Measurements from ENCODE around the gene ZNF474.
A peak's percentile ranks its signal among the peaks of the same experiment; 100 is the strongest.

The ZNF474 gene

DNA sequence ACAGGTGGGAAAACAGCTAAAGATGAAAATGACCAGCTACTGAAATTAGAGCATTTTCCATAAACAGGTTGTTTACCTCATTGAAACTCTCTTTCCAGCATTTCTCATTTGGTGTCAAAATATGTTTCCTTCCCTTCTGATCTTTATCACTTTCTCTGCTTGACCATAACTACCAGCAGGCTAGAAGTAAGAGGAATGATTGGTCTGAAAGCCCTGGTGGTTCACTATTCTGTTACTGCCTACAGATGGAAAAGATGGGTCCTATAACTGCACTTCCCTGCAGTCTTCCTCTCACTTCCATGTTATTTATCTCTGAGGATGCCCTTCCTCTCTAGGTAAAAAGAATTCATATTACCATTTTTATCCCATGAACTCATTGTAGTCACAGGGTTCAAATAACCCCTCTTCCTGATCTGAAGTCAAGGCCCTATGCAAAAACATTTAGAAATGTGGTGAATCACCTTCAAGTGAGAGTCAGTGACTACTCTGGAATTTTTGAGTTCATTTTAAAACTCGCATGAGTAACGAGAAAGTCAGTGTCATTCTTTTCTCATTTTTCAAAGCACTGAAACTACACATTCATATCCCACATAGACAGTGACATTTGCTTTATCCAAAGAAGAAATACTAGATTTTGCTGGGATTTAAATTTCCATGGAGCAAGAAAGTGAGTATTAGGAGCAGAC is 51.7 kb downstream of the ZNF474 start:
- DNase-seq (ENCODE audit: low spot score) = peak; percentile 57

DNA sequence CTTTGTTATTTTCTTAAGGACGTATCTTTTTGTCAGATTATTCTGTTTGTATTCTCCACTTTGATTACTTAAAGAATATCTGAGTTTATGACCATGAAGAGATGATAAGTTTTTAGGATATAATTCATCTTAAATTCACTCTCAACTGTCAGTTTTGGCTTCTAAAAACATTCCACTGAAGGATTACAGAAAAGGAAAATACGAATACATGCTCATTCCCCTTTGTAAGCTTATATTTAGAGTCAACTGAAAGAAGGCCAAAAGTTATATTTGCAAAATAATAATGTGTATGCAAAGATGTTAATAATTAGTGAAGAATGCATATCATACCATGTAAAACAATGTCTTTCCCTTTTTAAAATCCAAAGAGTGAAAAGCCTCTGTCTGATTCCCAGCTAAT is 52.5 kb downstream of the ZNF474 start:
- no peak for DNase-seq (ENCODE audit: low spot score)

DNA sequence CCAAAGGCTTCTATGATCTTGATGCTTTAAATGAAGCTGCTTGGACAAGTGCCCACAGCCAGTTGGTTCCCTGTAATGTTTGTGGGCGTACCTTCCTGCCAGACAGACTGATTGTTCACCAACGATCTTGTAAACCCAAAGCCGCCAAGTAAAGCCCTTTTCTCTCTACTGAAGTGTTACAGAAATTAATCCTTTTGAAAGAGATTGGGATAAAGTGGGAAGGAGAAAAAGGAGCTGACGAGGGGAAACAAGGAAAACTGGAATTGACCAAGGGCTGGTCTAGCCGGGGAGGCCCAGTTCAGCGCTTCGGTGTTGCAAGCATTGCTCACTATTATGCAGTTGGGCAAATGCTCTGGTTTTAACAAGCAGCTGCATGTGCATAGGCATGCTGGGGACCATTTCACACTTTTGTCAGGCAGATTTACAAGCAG is 53.2 kb downstream of the ZNF474 start:
- peak; percentile 41 for DNase-seq (ENCODE audit: low spot score)

DNA sequence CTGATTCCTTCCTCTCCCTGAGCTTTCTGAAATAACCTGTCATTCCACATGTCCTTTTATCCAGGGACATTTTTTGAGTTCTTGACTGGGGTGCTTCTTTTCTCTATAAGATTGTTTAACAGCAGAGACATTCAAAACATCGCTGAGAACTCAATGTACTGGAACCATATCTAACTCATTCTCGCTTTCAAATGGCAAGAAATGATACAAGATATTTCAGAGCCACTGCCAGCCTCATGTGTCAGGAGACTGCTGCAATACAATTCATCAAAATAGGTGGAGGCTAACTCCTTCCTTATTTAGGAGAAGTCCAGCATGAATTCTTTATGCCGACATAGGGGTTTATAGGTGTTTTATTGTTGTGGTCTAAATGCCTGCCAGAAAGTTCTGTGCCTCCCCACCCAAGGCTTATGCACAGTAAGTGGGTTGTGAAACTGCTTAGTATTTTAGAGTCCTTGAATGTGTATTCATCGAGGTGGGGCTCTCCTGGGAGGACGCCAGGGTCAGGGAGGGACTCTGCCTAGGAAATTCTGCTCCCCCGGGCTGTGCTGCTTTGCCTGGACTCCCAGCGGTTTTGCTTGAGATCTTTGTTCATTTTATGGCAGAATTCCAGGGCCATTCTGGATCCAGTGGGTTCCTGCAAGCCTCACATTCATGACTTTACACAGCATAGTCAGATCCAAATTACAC is 53.9 kb downstream of the ZNF474 start:
- DNase-seq (ENCODE audit: low spot score) = peak; percentile 62

DNA sequence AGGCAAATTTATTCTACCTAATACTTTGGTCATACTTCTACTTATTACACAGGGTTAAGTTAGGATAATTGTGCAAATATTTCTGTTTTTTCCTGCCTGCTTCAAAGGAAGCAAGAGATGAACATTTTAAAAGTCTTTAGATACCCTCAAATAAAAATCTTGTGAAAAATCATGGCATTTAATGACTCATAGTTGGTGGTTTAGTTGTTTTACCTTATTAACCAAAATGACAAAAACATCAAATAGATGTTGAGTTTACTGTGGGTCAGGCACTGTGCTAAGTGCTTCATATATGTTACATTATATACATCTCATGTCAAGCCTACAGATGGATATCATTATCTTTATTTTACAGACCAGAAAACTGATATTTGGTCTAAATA is 54.4 kb downstream of the ZNF474 start:
- DNase-seq (ENCODE audit: low spot score) = no peak

DNA sequence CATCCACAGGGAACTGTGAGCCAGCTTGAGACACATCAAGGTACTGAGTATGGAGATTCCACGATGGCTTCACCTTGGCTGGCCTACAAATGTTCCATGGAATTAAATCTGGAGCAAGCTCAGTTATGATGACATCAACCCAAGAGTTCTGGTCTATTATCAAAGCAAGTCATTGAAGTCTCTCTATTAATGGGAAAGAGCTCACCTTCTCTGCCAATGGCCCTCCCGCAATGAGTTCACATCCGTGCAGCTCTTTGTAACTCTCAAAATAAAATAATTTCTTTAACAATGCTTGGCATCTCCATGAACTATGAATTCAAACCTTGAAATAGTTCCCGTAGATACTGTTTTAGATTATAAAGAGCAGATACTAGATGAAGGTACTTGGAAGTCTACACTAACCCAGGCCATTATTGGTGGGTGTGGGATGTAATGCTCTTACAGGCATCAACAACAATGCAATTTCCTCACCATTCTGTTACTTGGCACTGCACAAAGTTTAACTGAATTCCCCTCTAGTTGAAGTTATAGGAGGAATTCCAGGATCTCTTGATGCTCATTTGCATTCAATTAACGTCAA is 55.4 kb downstream of the ZNF474 start:
- DNase-seq (ENCODE audit: low spot score) = no peak

DNA sequence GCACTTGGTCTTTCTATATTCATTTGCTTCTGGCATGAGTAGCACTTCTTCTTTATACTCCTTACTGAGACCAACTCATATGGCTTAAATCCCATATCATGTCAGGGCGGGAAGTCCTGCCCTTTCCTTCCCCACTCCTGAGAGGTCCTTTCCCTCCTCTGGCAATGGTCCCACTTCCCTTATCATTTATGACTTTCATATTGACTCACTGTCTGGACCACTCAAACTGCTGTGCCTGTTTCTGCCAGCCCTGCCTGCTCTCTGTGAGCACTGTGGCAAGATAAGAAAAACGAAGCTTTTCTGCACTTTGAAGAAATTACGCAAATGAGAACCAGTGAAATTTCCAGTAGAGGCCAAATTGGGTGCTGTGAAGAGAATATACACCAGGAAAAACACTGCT is 58.1 kb downstream of the ZNF474 start:
- no peak for DNase-seq (ENCODE audit: low spot score)

DNA sequence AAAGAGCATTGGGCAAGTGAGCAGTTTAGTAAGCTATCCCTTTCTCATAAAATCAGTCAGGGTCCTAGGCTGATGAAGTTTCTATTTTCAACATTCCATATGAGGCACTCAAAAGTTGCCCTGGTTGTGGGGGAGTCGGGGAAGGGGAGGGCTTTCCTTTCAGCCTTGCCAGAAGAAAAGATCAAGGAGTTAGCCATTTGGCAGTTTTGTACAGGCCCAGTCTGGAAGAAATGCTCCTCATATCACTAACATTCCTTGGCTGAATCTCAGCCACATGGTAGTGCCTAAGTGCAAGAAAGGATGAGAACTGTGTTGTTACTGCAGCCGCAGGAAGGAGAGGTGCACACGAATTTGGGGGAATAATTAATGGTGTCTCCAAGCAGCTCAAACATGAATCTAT is 60.8 kb downstream of the ZNF474 start:
- DNase-seq (ENCODE audit: low spot score) = no peak

DNA sequence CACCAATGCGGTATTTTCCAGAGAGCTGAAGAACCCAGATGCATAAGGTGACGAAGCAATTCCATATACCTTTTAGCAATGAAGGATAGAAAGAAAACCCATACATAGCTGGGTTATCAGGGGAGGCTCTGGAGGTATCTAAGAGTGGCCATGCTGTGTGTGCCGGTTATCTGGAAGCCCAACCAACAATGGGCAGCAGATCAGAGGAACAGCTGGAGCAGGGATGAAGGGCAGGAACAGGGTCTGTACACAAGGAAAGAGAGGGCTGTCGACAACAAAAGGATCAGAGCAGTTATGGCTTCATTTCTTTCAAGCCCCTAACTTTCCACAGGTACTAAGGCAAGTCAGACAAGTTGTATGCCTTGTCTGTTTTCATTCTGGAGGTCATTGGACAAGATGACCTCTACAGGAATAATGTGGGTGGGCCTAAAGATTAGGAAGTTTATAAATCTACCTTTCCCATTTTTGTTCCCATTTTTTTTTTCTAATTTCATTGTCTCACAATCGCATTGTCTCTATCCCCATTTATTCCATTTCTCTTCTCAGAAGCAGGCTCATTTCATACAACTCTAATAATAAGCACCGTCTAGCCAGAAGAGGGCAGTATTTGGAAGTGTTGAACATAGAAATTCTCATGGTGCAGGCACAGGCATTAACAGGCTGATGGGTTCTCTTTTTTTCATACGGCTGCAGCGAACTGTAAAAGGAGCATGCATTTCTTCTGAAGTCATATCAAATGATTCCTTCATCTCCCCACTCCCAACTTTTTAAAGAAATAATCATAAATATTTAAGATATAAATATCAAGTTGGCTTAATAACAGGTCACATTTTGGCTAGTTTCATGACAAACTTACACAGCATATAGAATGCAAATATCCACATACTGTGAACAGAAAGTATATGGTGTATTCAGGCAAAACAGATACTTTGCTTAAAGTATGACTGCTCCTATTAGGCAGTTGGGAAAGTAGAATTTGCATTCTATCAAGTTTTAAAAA is 63.5 kb downstream of the ZNF474 start:
- peak; percentile 53 for DNase-seq (ENCODE audit: low spot score)

DNA sequence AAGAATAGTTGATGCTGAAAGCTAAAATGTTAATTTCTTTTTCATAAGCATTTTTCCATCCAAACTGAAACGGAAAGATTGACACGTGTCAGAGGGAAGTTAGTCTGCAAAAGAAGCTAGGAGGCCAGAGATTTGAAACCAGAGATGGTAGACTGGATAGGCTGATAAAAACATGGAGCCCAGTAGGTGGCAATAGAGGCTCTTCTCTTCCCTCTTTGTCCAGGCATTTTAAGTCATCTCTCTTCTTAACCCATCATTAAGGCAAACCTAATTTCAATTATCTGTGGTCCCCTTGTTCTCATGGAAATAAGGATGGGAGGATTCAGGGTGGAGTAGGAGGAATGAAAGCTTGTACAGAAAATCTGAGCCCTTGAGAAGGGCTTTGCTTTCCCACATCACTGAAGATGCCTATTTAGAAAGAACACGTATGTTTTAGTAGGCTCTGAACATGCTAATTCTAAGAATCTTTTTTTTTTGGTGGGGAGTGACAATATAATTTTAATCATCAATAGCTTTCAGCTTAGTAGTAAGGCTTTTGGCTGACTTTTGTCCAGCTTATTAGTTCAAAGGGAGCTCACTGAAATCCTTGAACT is 66.6 kb downstream of the ZNF474 start:
- DNase-seq (ENCODE audit: low spot score) = peak; percentile 64

DNA sequence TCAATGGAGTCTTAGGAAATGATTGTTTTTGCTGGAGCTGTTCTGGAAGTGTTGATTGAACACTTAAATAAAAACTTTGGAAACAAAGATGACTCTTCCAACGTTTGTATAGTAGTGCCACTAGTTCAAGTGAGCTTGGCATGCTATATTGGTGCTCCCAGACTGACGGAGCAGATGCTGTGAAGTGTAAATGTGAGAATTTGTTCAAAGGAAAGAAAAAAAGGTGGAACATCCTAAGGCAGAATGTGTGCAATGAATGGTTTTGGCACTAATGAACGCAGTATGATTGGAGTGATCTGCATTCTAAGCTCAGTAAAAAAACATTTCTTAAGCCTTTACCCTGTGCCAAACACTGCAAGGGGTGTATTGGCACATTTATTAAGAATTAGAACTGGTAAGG is 69.8 kb downstream of the ZNF474 start:
- no peak for DNase-seq (ENCODE audit: low spot score)

DNA sequence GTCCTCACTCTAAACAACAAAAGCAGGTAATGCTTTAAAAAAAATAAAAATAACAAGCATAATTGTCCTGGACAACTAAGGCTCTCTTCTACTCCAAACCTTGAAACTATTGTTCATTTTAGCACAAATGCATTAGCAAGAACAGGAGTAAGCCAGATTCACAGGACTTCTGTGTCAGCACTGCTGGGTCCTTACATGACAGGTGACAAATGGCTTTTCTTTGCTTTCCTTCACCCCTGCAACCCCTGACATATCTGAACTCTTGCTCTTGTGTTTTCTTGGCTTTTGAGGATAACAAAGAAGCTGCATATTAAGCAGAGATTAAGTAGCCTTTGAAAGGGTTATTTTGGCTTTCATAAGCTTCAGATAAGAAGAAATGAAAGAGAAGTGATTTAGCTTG is 71.1 kb downstream of the ZNF474 start:
- DNase-seq (ENCODE audit: low spot score) = no peak

DNA sequence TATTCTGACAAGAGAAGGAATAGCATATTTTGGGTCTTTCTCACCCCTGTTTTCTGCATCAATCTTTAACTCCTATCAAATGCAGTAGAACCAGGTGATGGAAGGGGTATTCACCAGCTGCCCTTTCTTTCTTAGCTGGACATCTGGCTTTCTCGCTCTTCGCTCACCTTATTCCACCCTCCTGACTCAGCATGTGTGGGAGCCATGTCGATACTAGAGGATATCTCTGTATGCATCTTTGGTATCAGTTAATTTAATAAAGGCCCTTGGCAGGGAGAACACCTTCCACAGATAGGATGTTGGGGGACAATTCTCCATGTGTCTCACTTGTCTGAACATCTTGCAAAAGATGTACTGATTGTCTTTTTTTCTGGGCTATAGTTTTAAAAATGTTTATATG is 71.5 kb downstream of the ZNF474 start:
- no peak for DNase-seq (ENCODE audit: low spot score)

DNA sequence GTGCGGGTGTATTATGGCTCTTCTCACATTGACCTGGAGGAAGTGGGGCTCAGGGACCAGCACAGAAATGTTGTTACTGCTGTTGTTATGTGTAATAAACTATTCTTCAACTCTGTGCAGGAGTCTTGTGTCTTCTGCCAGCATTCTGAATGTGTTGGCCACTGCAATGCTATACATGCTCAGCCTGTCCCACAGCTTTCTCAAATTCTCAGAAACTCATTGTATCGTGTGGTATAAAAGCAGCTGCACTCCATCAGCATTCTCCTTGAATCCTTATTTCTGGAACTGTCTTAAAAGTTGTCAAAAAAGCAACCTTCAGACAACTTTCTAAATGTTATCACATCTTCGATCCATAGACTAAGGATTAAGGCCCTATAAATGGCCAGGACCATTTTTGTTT is 72.0 kb downstream of the ZNF474 start:
- no peak for DNase-seq (ENCODE audit: low spot score)

DNA sequence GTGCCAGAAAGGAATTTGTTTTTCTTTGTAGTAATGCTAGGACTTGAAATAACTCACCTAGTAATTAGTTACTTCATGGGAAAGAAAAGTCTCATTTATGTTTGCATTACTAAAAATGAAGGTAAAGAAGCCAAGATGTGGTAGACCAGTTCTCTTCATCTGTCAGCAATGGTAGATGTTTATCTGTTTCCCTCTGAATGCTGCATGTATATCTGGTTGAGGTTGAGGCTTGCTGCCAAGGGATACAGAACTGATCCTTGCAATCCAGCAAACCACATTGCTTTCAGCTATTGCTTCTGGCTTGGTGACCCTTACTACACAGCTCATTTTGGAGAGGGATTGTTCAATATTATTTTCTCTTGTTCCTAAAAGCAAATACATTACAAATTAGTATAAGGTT is 73.6 kb downstream of the ZNF474 start:
- no peak for DNase-seq (ENCODE audit: low spot score)

Data from GM03348 (cell line).